WTC11 (cell line): ENCODE results near the gene GPR160.

Experiments used
- ELF4 ChIP-seq: sonication (generic); formaldehyde crosslinking; IDR thresholded peaks from 2 replicates; pipeline ENCODE4 v1.8.1; 2022; ENCODE audit warnings: low read depth, mild to moderate bottlenecking, moderate library complexity, missing genetic modification reagents
- FOXP1 ChIP-seq: sonication (generic); formaldehyde crosslinking; IDR thresholded peaks from 2 replicates; pipeline ENCODE4 v1.8.0; 2022; ENCODE audit warnings: missing genetic modification reagents, mild to moderate bottlenecking, moderate library complexity, borderline replicate concordance
- MAX ChIP-seq: sonication (generic); formaldehyde crosslinking; IDR thresholded peaks from 2 replicates; pipeline ENCODE4 v1.8.0; 2022; ENCODE audit warnings: mild to moderate bottlenecking, missing genetic modification reagents
- SP1 ChIP-seq: sonication (generic); formaldehyde crosslinking; conservative IDR thresholded peaks from 2 replicates; pipeline ENCODE4 v1.8.1; 2022; ENCODE audit warnings: missing genetic modification reagents
- TF ChIP-seq, protein P1 (sequence below): fragments of 200-600 bp; IDR thresholded peaks from 2 replicates; pipeline ENCODE4 v1.8.0; 2022; ENCODE audit warnings: antibody characterized with exemption
- TF ChIP-seq, protein P2 (sequence below): sonication (generic); formaldehyde crosslinking; IDR thresholded peaks from 2 replicates; pipeline ENCODE4 v1.8.1; 2023; ENCODE audit warnings: mild to moderate bottlenecking, missing genetic modification reagents, moderate library complexity

- TF ChIP-seq, protein P1, sequence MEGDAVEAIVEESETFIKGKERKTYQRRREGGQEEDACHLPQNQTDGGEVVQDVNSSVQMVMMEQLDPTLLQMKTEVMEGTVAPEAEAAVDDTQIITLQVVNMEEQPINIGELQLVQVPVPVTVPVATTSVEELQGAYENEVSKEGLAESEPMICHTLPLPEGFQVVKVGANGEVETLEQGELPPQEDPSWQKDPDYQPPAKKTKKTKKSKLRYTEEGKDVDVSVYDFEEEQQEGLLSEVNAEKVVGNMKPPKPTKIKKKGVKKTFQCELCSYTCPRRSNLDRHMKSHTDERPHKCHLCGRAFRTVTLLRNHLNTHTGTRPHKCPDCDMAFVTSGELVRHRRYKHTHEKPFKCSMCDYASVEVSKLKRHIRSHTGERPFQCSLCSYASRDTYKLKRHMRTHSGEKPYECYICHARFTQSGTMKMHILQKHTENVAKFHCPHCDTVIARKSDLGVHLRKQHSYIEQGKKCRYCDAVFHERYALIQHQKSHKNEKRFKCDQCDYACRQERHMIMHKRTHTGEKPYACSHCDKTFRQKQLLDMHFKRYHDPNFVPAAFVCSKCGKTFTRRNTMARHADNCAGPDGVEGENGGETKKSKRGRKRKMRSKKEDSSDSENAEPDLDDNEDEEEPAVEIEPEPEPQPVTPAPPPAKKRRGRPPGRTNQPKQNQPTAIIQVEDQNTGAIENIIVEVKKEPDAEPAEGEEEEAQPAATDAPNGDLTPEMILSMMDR: no peak
- TF ChIP-seq ELF4 (CRISPR knock-in tag) (no peak), FOXP1 (no peak), MAX (CRISPR knock-in tag) (no peak), SP1 (CRISPR knock-in tag) (no peak)
- TF ChIP-seq, protein P2, sequence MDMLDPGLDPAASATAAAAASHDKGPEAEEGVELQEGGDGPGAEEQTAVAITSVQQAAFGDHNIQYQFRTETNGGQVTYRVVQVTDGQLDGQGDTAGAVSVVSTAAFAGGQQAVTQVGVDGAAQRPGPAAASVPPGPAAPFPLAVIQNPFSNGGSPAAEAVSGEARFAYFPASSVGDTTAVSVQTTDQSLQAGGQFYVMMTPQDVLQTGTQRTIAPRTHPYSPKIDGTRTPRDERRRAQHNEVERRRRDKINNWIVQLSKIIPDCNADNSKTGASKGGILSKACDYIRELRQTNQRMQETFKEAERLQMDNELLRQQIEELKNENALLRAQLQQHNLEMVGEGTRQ: no peak
These were observed 92.7 kb downstream of the GPR160 start for GRCh38 chr3:170130532-170130931.
